Activated CD4-positive, alpha-beta T cell treated with anti-CD3 and anti-CD28 coated beads, Interleukin-2, amount 50 U/mL, for 24 hours (primary cell): ENCODE results near the gene P3H4.
"Not testable (repeated sequence)": the region's sequence is repeated elsewhere in the genome, so short reads cannot be mapped to it uniquely, and the experiment has no call there.

Experiments
- DNase-seq, 2 donors: peaks; one replicate each; pipeline ENCODE4 v3.0.0-alpha.2; 2020; ENCODE audit warnings: low read depth in 1 of 2, low spot score in 1 of 2

Gene P3H4, protein sequence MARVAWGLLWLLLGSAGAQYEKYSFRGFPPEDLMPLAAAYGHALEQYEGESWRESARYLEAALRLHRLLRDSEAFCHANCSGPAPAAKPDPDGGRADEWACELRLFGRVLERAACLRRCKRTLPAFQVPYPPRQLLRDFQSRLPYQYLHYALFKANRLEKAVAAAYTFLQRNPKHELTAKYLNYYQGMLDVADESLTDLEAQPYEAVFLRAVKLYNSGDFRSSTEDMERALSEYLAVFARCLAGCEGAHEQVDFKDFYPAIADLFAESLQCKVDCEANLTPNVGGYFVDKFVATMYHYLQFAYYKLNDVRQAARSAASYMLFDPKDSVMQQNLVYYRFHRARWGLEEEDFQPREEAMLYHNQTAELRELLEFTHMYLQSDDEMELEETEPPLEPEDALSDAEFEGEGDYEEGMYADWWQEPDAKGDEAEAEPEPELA

GRCh38 chr17:41811549-41812380, at the start of gene P3H4:
Gene P3H4 (minus strand): TSS chr17:41811949. CDS start chr17:41811915, 34 bp downstream.
- peak; percentile 38 to 58 for DNase-seq

GRCh38 chr17:41860254-41860931, 48.6 kb upstream of the P3H4 start:
- no peak for DNase-seq

- not testable (repeated sequence) for DNase-seq
These were observed 39.6 kb upstream of the P3H4 start for GRCh38 chr17:41851382-41851781.

DNA sequence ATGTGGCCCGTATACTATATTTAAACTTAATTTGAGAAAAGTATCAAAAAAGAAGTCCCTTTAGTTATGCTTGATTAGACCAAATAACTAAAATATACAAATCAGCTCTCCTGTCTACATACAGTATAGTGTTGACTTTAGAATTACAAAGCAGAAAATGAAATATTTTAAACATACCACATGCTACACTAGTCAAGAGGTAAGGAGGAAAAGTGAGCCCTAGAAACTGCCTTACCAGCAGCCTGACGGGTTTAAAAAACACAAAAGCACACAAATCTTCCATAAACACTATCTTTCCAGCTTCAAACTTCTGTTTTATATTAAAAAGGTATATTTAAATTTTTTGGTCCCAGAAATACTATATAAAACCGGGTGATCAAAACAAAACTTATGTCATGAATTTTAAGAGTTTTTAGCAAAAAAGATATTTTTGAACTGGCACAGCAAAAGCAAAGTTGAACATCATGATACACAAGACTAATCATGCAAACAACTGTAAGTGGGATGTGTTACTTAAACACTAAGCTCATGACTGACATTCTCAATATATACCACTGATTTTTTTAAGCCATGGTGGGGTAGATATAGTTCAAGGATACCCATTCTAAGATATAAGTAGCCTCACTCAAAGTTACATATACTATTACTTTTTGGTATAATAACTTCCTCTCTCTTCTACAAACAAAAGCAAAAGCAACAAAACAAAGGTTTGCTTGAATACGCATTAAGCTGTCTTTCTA, 37.7 kb upstream of the P3H4 start:
- DNase-seq: no peak

GRCh38 chr17:41848788-41849187, 37.0 kb upstream of the P3H4 start:
- DNase-seq: no peak

DNA sequence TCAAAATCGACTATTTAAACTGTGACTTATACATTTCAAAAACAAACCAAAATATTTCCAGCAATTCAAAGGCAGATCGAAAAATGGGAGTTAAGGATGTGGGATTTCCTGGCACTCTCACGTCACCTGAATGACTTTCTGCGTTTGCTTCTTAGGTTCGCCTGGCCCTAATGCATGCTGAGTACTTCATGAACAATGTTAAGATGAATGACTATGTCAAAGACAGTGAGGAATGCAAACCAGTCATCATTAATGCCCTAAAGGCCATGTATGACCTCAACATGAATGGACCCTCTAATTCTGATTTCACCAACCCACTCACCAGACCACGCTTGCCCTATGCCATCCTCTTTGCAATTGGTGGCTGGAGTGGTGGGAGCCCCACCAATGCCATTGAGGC, 33.2 kb upstream of the P3H4 start:
- no peak for DNase-seq

- not testable (repeated sequence) for DNase-seq
These were observed 29.0 kb upstream of the P3H4 start for GRCh38 chr17:41840781-41841180.

DNA sequence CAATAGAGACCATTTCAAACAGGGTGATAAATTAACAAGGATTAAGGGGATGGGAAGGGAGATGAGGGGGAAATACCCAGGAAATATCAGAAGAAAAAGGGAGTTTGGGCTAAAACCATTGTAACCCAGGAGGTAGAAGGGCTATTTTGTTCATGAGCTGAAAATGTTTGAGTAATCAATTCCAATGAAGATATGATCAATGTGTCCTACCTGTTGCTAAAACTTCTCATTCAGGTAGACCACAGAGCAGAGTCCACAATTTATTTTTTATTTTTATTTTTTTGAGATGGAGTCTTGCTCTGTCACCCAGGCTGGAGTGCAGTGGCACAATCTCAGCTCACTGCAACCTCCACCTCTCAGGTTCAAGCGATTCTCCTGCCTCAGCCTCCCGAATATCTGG, 27.7 kb upstream of the P3H4 start:
- not testable (repeated sequence) for DNase-seq

- DNase-seq: no peak
These were observed 26.2 kb upstream of the P3H4 start, which contains the start of gene KLHL10 for GRCh38 chr17:41837761-41838538. Gene KLHL10 (plus strand): TSS chr17:41837825. CDS start chr17:41837933, 108 bp downstream.

DNA sequence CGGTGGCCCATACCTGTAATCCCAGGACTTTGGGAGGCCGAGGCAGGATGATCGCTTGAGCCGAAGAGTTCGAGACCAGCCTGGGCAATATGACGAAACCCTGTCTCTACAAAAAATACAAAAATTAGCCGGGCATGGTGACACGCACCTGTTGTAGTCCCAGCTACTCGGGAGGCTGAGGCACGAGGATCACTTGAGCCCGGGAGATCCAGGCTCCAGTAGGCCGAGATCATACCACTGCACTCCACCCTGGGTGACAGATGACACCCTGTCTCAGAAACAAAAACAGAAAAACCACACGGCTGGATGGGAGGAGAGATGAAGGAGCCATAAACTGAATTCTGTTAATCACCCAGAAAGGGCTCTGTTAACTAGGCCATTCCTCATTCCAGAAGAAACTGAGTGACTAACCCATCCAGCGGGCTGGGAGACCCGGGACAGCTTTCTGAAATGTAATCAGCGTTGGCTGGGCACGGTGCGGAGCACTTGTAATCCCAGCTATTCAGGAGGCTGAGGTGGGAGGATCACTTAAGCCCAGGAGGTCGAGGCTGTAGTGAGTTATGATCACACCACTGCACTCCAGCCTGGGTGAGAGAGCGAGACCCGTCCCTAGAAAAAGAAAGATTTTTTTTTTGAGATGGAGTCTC, 24.9 kb upstream of the P3H4 start:
- no peak for DNase-seq

DNA sequence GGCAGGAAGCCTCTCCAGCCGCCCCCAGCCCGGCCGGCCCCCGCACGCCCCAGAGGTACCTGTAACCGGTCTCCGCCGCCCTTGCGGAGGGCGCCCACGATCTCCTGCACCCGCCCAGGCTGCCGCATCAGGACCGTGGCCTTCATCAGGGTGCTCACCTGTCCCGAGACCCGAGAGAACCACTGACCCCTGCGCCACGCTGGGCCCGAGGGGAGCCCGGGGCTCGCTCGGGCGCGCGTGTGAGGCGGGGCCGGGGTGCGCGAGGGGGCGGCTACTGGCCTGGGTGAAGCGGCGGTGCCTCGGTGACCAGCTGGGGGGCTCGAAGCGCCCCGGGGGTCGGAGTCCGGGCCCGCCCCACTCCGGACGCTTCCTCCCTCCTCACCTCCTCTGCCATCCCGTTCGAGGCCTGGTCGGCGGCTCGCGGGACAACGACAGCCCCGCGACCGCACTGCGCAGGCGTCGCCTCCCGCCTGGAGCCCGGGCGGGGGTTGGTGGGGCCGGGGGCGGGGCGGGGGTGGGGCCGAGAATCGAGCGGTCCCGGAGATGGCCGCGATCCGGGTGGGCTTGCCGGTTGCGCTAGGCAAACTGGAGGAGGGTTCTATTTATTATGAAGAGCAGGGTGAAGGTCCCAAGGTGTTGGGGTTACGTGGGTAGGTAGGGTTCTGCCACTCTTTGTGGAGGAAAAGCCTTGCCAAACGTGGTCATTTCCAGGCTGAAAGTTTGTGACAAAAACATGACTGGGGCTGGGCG, 24.2 kb upstream of the P3H4 start, which contains the start of gene NT5C3B:
NT5C3B (minus strand) TSS at position 433 of the 750 bp plus-strand sequence; CDS start at position 394, 39 bp downstream.
- peak in 1 of 2 donors; percentile 34 for DNase-seq

DNA sequence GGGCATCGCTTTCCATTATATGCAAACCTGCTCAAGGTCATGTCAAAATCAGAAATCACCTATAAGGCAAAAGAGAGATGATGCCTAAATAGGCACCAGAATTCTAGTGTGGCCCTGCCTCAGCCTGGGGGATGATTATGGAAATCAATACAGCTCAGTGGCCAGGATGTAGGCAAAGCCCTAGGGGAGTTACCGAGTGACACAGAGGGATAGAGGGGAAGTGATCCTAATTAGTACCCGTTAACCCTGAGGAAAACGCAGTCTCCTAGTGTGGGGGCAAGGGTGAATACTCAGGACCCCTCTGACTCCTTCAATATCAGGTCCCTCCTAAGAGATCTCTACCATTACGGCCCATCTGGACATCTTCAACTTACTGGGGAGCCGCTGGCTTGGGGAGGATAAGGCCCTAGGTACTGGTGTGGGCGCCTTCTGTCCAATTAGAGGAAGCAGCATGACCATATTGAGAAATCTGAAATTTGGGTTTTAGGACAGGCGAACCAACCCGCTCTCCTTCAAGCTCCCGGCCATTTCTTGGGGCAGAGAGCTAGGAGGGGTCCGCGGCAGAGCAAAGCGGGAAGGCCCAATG, 23.6 kb upstream of the P3H4 start:
- DNase-seq: no peak

- not testable (repeated sequence) for DNase-seq
These were observed 18.2 kb upstream of the P3H4 start for GRCh38 chr17:41829961-41830360.

GRCh38 chr17:41825175-41825845, 13.6 kb upstream of the P3H4 start:
- no peak for DNase-seq

- no peak for DNase-seq
These were observed 12.3 kb upstream of the P3H4 start for GRCh38 chr17:41824086-41824485.

DNA sequence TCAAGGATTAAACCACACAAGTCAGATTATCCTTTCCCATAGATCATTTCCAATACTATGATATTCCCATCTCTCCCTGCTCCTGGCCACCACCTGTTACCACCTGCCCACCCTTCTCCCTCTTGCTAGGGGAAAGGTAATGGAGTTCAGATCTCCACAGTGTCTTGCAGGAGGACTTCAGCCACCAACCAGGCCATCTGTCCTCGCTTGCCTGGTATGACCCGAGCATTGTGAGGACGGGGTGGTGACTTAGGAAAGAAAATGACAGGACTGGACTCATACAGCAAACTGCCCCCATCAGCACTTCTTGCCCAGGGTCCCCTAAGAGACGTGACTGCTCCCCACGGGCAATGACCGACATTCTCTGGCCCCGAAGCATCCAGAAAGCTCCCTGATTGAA, 11.8 kb upstream of the P3H4 start:
- no peak for DNase-seq

GRCh38 chr17:41823141-41823524, 11.4 kb upstream of the P3H4 start:
- DNase-seq: no peak
